Lower lobe of right lung (tissue), 2 donors: ENCODE results near the gene TBC1D12. TPM values are rescaled to one million over a fixed set of nuclear protein-coding genes. Genes with fewer than 3 reads are reported as not detected.

Experiments used
- ATAC-seq, 2 donors: fragments of 200-7000 bp; cut with Tn5 transposase; one replicate each; pipeline ENCODE4 v1.9.1; 2020 to 2022; ENCODE audit warnings: mild to moderate bottlenecking in 2 of 2, moderate library complexity in 2 of 2
- DNase-seq: peaks from one replicate; pipeline ENCODE4 v3.0.0-alpha.2; 2020
- H3K27ac ChIP-seq: fragments of 200-600 bp; one replicate; pipeline ENCODE4 v1.8.0; 2022
- H3K27me3 ChIP-seq: fragments of 200-600 bp; one replicate; pipeline ENCODE4 v1.8.0; 2022; ENCODE audit warnings: low read depth
- H3K36me3 ChIP-seq: fragments of 200-600 bp; one replicate; pipeline ENCODE4 v1.8.0; 2022; ENCODE audit warnings: mild to moderate bottlenecking
- H3K4me1 ChIP-seq: fragments of 200-600 bp; one replicate; pipeline ENCODE4 v1.8.0; 2022
- H3K4me3 ChIP-seq: fragments of 200-600 bp; one replicate; pipeline ENCODE4 v1.8.0; 2022; ENCODE audit warnings: mild to moderate bottlenecking
- H3K9me3 ChIP-seq: fragments of 200-600 bp; one replicate; pipeline ENCODE4 v1.8.0; 2022
- CTCF ChIP-seq: fragments of 200-600 bp; IDR thresholded peaks from one replicate; pipeline ENCODE4 v1.8.0; 2022; ENCODE audit warnings: antibody characterized with exemption, mild to moderate bottlenecking
- intact Hi-C: fragments of 100-400 bp; cut with DNase I; formaldehyde crosslinking; loops from one replicate; pipeline ENCODE4 v1.11.0; 2022
- total RNA-seq: library from RNA; stranded (reverse); fragmentation: NEBNext Ultra II Directional; extraction: Animal tissue kit (Norgen Biotek cat#: 25700); gene quantifications from one replicate; pipeline ENCODE4 v1.2.1, GENCODE V29; 2021
- donor health status: DM: no; HTN: yes; CAD: no; lungs with severe emphysema.

Gene TBC1D12
- total RNA-seq, 1 donor from 2014 or later, result 12.5 TPM

GRCh38 chr10:94439275-94439861 lies 37.0 kb downstream of the TBC1D12 start:
- H3K36me3 ChIP-seq, result no peaks in the 10 kb centered on the region
- no peaks in the 10 kb centered on the region for H3K27me3 ChIP-seq
- peaks cover 10% of the 10 kb centered on the region for H3K4me1 ChIP-seq
- no peak overlapping the region for H3K27ac ChIP-seq
- DNase-seq, result no peak
- no peak for TF ChIP-seq CTCF
- intact Hi-C loops, result no loop called here
- peak in 1 of 2 donors; percentile 16 for ATAC-seq
- H3K4me3 ChIP-seq, result no peak overlapping the region
- peaks cover 6% of the 10 kb centered on the region for H3K9me3 ChIP-seq

GRCh38 chr10:94440096-94440495 lies 37.8 kb downstream of the TBC1D12 start:
- no peak for DNase-seq
- Histone ChIP-seq H3K9me3 (peaks cover 6% of the 10 kb centered on the region), H3K27me3 (no peaks in the 10 kb centered on the region), H3K4me1 (peaks cover 10% of the 10 kb centered on the region), H3K4me3 (no peak overlapping the region), H3K27ac (no peak overlapping the region), H3K36me3 (no peaks in the 10 kb centered on the region)
- no peak for TF ChIP-seq CTCF
- intact Hi-C loops, result no loop called here
- no peak for ATAC-seq

GRCh38 chr10:94443047-94443446 lies 40.7 kb downstream of the TBC1D12 start:
- H3K27me3 ChIP-seq, result no peaks in the 10 kb centered on the region
- H3K27ac ChIP-seq, result no peak overlapping the region
- H3K36me3 ChIP-seq, result no peaks in the 10 kb centered on the region
- ATAC-seq (no peak), DNase-seq (no peak)
- H3K9me3 ChIP-seq, result no peaks in the 10 kb centered on the region
- no peak overlapping the region for H3K4me3 ChIP-seq
- peaks cover 10% of the 10 kb centered on the region for H3K4me1 ChIP-seq
- intact Hi-C loops, result no loop called here
- TF ChIP-seq CTCF, result no peak

- H3K36me3 ChIP-seq, result no peaks in the 10 kb centered on the region
- no peaks in the 10 kb centered on the region for H3K9me3 ChIP-seq
- no peak overlapping the region for H3K4me3 ChIP-seq
- ATAC-seq (no peak), DNase-seq (no peak)
- TF ChIP-seq CTCF, result no peak
- no peak overlapping the region for H3K27ac ChIP-seq
- intact Hi-C loops, result no loop called here
- H3K4me1 ChIP-seq, result peaks cover 10% of the 10 kb centered on the region
- no peaks in the 10 kb centered on the region for H3K27me3 ChIP-seq
These were observed 41.2 kb downstream of the TBC1D12 start for GRCh38 chr10:94443549-94443948.

GRCh38 chr10:94450782-94451181 lies 48.4 kb downstream of the TBC1D12 start:
- Histone ChIP-seq H3K4me3 (no peak overlapping the region), H3K9me3 (no peaks in the 10 kb centered on the region), H3K27me3 (no peaks in the 10 kb centered on the region), H3K27ac (no peak overlapping the region), H3K36me3 (no peaks in the 10 kb centered on the region), H3K4me1 (no peaks in the 10 kb centered on the region)
- intact Hi-C loops, result no loop called here
- ATAC-seq (no peak), DNase-seq (no peak)
- TF ChIP-seq CTCF, result no peak
